AG09309 (cell line): Measurements from ENCODE around the gene HBD.

Experiments used
- DNase-seq: peaks from one replicate; pipeline ENCODE4 v3.0.0-alpha.2; 2010; ENCODE audit warnings: low read depth
- H3K4me3 ChIP-seq: 2 replicates; pipeline ENCODE4 v1.5.1; 2011; ENCODE audit warnings: mild to moderate bottlenecking, low read depth, low read length, moderate library complexity; ENCODE audit not compliant: control insufficient read depth
- TF ChIP-seq, protein P1 (sequence below): IDR thresholded peaks from 2 replicates; pipeline ENCODE4 v1.5.1; 2011; ENCODE audit warnings: mild to moderate bottlenecking, low read depth, low read length, inconsistent platforms; ENCODE audit not compliant: insufficient read depth, control insufficient read depth; ENCODE audit errors: missing control alignments

HBD gene

DNA sequence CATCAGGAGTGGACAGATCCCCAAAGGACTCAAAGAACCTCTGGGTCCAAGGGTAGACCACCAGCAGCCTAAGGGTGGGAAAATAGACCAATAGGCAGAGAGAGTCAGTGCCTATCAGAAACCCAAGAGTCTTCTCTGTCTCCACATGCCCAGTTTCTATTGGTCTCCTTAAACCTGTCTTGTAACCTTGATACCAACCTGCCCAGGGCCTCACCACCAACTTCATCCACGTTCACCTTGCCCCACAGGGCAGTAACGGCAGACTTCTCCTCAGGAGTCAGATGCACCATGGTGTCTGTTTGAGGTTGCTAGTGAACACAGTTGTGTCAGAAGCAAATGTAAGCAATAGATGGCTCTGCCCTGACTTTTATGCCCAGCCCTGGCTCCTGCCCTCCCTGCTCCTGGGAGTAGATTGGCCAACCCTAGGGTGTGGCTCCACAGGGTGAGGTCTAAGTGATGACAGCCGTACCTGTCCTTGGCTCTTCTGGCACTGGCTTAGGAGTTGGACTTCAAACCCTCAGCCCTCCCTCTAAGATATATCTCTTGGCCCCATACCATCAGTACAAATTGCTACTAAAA lies 7.5 kb downstream of the HBD start, which contains the start of gene HBB:
Gene HBB, minus strand, starts transcription at position 340 of the 579 bp plus-strand sequence. Its CDS starts 50 bp downstream, at position 290.
- DNase-seq: no peak
- TF ChIP-seq, protein P1, sequence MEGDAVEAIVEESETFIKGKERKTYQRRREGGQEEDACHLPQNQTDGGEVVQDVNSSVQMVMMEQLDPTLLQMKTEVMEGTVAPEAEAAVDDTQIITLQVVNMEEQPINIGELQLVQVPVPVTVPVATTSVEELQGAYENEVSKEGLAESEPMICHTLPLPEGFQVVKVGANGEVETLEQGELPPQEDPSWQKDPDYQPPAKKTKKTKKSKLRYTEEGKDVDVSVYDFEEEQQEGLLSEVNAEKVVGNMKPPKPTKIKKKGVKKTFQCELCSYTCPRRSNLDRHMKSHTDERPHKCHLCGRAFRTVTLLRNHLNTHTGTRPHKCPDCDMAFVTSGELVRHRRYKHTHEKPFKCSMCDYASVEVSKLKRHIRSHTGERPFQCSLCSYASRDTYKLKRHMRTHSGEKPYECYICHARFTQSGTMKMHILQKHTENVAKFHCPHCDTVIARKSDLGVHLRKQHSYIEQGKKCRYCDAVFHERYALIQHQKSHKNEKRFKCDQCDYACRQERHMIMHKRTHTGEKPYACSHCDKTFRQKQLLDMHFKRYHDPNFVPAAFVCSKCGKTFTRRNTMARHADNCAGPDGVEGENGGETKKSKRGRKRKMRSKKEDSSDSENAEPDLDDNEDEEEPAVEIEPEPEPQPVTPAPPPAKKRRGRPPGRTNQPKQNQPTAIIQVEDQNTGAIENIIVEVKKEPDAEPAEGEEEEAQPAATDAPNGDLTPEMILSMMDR: no peak
- H3K4me3 ChIP-seq: no peak within 1 kb of the TSS

DNA sequence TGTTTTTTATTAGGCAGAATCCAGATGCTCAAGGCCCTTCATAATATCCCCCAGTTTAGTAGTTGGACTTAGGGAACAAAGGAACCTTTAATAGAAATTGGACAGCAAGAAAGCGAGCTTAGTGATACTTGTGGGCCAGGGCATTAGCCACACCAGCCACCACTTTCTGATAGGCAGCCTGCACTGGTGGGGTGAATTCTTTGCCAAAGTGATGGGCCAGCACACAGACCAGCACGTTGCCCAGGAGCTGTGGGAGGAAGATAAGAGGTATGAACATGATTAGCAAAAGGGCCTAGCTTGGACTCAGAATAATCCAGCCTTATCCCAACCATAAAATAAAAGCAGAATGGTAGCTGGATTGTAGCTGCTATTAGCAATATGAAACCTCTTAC lies 8.8 kb downstream of the HBD start:
- TF ChIP-seq, protein P1: no peak
- no peak overlapping the region for H3K4me3 ChIP-seq
- no peak for DNase-seq

DNA sequence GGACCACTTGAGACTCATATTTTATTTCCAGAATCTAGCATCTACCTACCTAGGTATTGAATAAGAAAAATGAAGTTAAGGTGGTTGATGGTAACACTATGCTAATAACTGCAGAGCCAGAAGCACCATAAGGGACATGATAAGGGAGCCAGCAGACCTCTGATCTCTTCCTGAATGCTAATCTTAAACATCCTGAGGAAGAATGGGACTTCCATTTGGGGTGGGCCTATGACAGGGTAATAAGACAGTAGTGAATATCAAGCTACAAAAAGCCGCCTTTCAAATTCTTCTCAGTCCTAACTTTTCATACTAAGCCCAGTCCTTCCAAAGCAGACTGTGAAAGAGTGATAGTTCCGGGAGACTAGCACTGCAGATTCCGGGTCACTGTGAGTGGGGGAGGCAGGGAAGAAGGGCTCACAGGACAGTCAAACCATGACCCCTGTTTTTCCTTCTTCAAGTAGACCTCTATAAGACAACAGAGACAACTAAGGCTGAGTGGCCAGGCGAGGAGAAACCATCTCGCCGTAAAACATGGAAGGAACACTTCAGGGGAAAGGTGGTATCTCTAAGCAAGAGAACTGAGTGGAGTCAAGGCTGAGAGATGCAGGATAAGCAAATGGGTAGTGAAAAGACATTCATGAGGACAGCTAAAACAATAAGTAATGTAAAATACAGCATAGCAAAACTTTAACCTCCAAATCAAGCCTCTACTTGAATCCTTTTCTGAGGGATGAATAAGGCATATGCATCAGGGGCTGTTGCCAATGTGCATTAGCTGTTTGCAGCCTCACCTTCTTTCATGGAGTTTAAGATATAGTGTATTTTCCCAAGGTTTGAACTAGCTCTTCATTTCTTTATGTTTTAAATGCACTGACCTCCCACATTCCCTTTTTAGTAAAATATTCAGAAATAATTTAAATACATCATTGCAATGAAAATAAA lies 9.5 kb downstream of the HBD start:
- DNase-seq: no peak
- no peak overlapping the region for H3K4me3 ChIP-seq
- TF ChIP-seq, protein P1: no peak

DNA sequence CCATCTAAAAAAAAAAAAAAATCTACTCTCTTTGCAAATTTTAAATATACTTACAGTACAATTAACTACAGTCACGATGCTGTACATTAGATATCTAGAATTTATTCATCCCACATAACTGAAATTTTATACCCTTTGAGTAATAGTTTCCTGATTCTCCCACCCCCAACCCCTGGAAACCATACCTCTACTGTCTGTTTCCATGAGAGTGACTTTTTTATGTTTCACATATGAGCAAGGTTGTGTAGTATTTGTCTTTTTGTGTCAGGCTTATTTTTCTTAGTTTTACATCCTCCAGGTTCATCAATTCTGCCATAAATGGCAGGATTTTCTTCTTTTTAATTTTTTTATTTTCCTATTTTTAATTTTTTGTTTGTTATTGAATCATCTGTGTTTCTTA lies 10.6 kb downstream of the HBD start:
- H3K4me3 ChIP-seq: no peak overlapping the region
- TF ChIP-seq, protein P1: no peak
- no peak for DNase-seq

DNA sequence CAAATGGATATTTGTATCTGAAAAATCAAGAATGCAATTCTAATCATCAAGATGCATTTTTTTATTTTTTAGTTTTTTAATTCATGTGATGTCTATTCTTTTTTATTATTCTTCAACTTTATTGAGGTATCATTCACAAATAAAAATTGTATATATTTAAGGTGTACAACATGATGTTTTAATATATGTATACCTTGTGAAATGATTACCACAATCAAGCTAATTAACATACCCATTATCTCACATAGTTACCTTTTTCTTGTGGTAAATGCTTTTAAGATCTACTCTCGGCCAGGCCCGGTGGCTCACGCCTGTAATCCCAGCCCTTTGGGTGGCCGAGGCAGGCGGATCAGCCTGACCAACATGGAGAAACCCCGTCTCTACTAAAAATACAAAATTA lies 11.1 kb downstream of the HBD start:
- no peak overlapping the region for H3K4me3 ChIP-seq
- TF ChIP-seq, protein P1: no peak
- DNase-seq: no peak

DNA sequence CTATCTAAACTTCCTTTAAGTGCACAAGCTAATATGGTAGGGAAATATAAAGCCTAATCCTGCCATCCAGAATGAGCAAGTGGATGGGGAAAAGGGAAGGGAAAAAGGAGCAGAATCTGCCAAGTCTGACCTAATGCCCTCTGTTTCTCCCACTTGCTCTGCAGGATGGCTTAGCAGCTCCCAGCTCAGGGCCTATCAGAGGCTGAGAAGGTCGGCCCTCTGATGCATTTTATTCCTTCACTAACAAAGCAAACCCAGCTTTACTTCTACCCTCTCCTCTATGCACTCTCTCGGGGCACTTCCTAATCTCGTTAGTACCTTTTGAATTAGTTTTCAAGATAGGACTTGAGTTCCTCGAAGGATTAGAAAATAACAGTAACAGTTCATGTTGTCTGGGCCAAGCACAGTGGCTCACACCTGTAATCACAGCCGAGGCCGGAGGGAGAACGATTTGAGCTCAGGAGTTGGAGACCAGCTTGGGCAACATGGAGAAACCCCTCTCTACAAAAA lies 23.9 kb downstream of the HBD start:
- no peak overlapping the region for H3K4me3 ChIP-seq
- TF ChIP-seq, protein P1: no peak
- DNase-seq: no peak
